Fibroblast of skin of right biceps (primary cell): ENCODE measurements around the gene AQP11.
"Not testable (repeated sequence)": the region's sequence is repeated elsewhere in the genome, so short reads cannot be mapped to it uniquely, and the experiment has no call there.

Experiments used
- DNase-seq: peaks from one replicate; pipeline ENCODE4 v3.0.0-alpha.2; 2013

Gene AQP11

GRCh38 chr11:77589521-77590193, at the start of gene AQP11:
TSS of gene AQP11 (plus strand) at chr11:77589953. CDS start at chr11:77589993, 40 bp downstream.
- DNase-seq: peak; percentile 79

- peak; percentile 75 for DNase-seq
Observed at GRCh38 chr11:77542296-77542695, 47.5 kb upstream of the AQP11 start.

GRCh38 chr11:77547047-77547836, 42.5 kb upstream of the AQP11 start:
- DNase-seq: no peak

- peak; percentile 64 for DNase-seq
Observed at GRCh38 chr11:77547863-77548551, 41.7 kb upstream of the AQP11 start.

- DNase-seq: no peak
Observed at GRCh38 chr11:77548552-77549445, 41.0 kb upstream of the AQP11 start.

GRCh38 chr11:77551426-77551825, 38.3 kb upstream of the AQP11 start:
- not testable (repeated sequence) for DNase-seq

- DNase-seq: peak; percentile 20
Observed at GRCh38 chr11:77557553-77557952, 32.2 kb upstream of the AQP11 start.

GRCh38 chr11:77558380-77558779, 31.4 kb upstream of the AQP11 start:
- peak; percentile 61 for DNase-seq

GRCh38 chr11:77559686-77560401, 29.9 kb upstream of the AQP11 start:
- DNase-seq: peak; percentile 89

- peak; percentile 82 for DNase-seq
Observed at GRCh38 chr11:77560605-77561004, 29.1 kb upstream of the AQP11 start.

GRCh38 chr11:77561257-77561656, 28.5 kb upstream of the AQP11 start:
- no peak for DNase-seq

- DNase-seq: no peak
Observed at GRCh38 chr11:77568306-77568705, 21.4 kb upstream of the AQP11 start.

GRCh38 chr11:77568916-77569675, 20.7 kb upstream of the AQP11 start:
- DNase-seq: no peak

- no peak for DNase-seq
Observed at GRCh38 chr11:77569676-77570070, 20.1 kb upstream of the AQP11 start.

- peak; percentile 75 for DNase-seq
Observed at GRCh38 chr11:77570896-77571295, 18.9 kb upstream of the AQP11 start.

- DNase-seq: peak; percentile 55
Observed at GRCh38 chr11:77575428-77575827, 14.3 kb upstream of the AQP11 start.

- DNase-seq: peak; percentile 51
Observed at GRCh38 chr11:77580712-77581337, 8.9 kb upstream of the AQP11 start.

GRCh38 chr11:77589181-77589520, 602 bp upstream of the AQP11 start:
- no peak for DNase-seq

GRCh38 chr11:77590194-77590782, 535 bp downstream of the AQP11 start:
- peak; percentile 2 for DNase-seq

GRCh38 chr11:77592727-77593126, 3.0 kb downstream of the AQP11 start:
- DNase-seq: no peak
